Effector CD8-positive, alpha-beta T cell (primary cell): Measurements from ENCODE around the gene KRT79.
"Not testable (repeated sequence)": the region's sequence is repeated elsewhere in the genome, so short reads cannot be mapped to it uniquely, and the experiment has no call there.

Experiments
- DNase-seq: peaks from one replicate; lab custom pipeline; 2025; lab: John Stamatoyannopoulos, UW

The KRT79 gene

DNA sequence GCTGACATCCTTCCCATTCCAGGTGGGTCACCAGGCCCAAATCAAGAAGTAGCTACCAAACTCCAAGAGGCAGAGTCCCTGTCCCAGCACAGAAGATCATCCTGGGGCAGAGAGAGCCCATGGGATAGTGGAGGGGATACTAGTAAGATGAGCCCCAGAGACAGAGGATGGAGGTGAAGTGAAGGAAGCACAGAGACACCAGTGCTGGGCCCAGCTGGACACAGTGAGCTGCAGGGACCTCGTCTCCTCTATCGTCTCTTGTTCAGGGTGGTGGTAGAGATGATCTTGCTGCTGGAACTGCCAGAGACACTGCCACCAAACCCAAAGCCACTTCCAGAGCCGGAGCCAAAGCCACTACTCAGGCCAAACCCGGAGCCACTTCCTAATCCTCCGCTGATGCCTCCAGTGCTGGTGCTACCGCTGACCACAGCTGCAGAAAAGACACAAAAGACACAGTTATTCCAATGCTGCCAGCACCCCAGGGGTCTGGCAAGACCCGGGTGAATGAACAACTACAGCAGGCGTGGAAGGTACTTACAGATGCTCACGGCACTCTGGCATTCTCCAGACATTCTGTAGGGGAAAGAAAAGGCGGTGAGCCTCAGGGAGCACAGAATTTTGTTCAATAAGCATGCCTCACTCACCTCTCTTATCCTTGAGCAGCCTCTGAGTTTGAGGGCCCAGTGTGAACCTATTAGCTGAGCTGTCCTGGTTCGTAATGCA is 27.1 kb downstream of the KRT79 start:
- DNase-seq: no peak

DNA sequence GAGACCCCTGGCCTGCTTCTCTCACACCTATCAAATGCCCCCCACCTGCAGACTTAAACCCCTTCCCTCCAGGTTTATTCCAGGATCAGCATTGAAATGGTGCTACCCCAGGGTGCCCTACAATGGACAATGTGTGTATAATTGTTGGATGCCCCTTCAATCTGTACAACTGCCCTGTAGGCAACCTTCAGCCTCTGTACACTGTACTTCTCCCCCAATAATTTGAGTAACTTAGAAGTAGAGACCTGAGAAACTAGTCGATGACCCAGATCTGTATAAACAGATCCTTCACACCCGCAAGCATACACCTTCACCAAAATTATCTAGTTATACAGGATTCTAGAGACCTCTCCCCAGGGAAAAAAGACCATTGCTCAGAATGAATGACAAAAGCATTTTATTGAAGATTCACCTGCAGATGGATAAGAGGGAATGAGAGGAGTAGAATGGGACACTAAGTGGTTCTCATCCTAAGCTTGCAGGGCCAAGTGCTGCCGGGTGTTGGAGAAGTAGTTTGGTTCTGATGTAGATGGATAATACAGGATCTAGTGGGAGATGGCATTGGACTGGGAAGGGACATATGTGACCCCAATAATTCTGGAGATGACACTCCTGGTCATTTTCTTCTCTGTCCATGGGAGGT is 27.8 kb downstream of the KRT79 start:
- DNase-seq: no peak

DNA sequence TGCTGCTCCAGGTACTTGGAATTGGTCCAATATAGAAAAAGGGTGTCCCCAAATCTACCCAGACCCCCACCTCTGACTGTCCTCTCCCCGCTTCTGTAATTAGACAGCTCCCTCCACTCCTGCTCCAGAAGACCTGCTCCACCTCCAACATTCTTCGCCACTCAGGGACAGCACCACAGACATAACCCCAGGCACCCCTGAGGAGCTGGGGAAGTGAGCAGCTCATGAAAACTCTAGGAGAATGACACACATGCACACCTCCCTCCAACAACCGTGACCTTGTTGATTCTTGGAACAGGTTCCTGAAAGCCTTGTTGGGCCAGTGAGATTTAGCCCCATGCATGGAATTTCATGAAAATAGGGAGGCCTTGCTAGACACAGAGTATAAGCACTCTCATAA is 28.4 kb downstream of the KRT79 start:
- no peak for DNase-seq

DNA sequence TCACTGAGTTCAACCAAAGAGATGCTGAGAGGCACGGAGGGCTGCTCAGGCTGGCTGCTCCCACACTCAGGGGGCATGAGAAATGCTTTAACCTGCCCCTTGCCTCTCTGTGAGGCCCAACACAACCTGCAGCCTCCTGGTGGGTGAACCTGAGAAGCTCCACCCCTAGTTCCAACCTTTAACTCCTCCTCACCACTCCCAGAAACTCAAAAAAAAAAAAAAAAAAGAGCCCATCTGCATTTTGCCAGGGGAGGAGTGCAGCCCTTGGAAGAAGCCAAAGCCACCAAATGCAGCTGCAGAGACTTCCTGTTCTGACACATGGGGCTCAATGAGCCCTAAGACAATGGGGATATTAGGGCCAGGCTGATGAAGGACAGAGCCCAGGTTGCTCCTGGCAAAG is 29.1 kb downstream of the KRT79 start:
- DNase-seq: no peak

DNA sequence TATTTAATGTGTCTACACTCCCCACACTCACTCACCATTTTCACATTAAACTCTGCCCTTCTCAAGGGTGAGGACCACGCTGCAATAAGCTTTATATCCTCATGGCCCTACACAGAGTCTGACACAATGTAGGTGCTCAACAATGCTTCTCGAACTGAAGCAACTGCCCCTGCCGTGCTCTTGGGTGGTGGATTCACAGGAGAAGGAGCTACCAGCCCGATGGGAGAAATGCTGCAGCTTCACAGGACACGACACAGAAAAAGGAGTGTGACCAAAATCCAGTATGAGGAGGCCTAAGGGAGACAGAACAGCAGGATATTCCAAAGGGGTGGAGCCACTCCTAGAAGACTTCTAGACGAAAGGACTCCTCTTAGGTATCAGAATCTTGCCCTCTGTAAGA is 31.7 kb downstream of the KRT79 start:
- no peak for DNase-seq

DNA sequence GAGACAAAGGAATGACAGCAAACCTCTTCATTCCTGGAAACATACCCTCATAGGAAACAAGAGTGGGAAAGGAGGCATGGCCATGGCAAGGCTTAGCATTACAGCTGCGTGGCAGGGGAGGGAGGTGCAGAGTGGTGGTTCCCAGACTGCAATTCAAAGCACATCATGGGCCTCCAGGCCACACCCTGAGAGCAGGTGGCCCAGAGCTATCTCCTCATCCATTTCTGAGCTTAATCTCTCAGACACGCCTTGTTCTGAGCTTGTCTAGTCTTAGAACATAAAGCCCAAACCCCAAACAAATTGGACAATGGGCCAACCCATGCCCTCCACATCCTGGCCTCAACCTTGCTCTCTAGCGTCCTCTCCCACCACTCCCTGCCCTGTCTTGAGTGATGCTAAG is 32.3 kb downstream of the KRT79 start:
- no peak for DNase-seq

DNA sequence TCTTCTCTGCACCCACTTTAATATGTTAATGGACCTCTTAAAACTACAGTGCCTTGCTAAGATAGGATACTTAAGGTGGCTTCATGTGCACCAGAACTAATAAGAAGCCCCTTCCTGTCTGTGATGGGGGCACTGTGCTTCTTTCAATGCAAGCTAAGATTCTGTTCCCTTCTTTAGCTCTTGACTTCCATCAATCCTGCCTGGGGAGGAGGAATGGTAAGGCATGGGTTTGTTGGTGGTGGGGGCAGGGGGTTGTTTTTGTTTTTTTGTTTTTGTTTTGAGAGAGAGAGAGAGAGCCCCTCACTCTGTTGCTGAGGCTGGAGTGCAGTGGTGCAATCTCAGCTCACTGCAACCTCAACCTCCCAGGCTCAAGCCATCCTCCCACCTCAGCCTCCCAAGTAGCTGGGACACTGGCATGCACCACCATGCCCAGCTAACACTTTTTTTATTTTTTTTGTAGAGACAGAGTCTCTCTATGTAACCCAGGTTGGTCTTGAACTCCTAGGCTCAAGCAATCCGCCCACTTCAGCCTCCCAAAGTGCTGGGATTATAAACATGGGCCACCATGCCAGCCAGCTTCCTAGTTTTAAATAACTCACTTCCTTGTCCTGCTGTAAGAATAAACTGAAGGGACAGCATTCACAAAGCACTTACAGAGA is 33.7 kb downstream of the KRT79 start:
- DNase-seq: no peak

DNA sequence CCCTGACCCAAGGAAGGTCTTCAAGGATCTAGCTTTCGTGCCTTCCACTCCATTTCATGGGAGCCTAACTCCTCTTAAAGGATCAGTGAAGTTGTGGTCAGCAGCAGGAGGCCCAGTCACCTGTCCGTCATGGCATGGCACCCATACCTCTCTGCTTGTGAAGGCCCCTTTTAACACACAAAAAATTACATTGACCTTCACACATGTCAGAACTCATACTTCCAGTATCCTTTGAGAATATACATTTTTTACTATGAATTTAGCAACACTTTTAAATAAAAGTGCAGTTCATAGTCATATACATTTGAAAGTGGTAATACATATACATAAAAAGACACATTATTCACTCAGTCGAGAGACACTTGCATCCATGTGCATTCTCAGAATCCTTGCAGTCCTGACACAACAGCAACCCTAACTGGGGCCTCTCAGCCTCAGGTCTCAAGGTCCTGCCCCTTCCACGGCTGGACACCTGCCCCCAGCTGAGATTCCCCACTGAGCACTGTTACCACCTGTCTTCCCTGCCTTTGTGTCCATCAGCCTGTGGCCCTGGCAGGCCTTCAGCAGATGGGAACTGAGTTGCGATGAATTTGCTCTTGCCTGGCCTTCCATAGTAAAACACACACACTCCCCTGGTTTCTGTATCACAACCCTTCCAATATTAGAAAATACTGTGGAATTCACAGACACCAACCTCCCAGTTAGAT is 34.5 kb downstream of the KRT79 start:
- no peak for DNase-seq

DNA sequence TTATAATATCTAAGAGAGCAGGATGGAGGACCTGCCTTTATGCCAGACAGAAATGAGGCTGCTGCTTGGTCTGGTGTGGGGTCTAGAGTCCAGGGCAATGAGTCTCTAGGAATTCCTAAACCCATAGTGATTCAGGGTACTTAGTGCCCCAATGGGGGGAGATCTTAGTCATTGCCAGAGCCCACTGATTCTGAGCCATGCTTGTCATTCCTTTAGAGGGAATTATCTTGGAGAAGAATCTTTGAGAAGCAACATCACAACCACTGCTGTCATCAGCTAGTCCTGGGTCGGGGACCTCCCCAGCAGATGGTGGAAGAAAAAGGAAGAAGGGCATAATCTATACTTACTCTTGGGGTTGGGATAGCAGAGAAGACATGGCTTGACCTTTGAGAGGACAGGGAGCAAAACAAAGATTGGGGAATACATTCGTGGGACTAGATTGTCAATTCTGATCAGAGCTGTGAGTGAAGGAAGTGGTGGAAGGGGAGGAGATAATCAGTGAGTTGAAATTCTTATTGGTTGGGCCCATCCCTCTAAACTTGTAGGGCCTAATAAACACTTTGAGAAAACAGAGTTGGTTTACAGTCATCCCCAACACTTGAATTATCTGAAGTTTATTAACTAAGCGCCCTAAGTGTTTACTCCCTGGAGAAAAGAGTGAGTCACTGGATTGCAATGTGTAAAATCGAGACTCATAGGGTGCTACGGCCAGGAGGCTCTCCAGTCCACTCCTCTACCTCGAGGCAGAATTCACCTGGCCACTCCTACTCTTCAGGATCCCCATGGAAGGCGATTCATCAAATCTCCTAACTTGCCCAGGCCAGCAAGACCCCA is 35.2 kb downstream of the KRT79 start:
- no peak for DNase-seq

DNA sequence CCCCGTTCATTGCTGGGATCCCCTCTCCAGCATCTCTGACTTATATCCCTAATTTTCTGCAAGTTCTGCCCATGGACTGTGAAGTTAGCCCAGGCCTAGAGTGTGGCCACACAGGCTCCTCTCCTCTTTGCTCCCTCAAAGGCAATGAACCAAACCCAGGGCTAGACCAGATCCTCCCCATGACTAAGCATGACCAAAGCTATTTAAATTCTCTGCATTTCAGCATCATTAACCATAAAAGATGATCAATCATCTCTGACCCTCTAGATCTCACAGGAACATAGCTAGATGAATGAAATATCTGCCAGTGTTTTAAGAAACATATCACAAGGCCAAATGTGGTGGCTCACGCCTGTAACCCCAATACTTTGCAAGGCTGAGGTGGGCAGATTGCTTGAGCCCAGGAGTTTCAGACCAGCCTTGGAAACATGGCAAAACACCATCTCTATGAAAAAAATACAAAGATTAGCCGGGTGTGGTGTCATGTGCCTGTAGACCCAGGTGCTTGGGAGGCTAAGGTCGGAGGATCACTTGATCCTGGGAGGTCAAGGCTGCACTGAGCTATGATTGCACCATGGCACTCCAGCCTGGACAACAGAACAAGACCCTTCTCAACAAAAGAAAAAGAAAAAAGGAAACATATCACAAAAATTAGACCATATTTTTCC is 36.0 kb downstream of the KRT79 start:
- no peak for DNase-seq

DNA sequence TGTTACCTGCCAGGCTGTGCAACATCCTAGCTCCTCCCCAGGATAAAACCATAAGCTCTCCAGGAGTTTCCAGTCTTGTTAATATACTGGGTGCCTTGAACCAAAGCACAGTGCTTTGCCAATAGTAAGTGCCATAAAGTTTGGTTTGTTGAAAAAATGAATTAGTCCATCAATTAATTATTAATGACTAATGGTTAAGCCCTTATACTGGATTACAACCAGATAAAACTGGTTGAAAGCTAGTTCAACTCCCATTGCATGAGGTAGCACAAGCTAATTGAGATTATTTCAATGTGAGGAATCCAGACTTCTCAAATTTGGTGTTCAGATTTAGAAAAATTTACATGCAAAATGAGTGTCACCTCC is 36.6 kb downstream of the KRT79 start:
- DNase-seq: no peak

DNA sequence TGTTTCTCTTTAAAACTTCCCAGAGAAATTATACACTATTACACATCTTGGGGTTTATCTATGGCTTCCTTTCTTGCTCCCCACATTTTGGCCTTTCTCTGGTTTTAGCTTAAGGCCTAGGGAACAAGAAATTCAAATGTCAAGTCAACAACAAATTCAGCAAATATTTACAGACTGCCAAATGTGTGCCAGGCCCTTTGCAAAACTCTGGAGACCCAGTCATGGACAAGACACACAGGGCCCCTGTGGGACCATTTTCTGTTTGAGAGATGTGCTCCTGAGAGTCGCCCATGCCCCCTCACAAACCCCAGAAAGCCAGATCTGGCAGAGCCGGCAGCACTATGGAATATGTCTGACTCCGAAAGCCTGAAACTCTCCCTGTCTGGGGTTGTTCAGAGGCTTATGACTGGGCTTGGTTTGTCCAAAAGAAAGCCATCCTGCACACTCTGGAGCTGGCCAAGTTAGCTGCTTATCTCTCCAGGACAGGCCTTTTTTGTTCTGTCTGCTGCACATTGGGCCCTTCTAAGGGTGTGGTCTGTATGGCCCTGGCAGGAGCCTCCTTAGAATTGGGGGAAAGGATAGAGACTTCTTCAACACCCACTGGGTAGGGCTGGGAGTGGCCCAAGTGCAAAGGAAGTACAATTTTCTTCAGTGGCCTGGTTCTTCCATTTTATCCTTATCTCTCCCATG is 37.1 kb downstream of the KRT79 start:
- DNase-seq: no peak

DNA sequence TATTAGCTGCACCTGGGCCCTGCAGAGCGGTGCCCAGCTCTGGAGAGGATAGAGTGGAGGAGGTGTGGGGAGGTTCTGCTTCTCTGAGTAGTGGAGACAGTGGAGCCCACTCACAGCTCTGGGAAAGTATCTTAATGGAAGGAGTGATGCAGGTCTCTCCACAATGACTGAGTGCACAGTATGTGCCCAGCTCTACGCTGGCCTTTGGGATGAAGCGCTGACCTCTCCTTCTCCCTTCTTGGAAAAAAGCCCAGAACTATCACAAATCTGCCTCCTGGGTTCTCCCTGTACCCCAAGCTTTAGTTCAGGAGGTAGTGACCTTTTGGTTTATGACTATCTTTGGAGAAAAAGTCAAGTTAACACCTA is 37.7 kb downstream of the KRT79 start:
- DNase-seq: no peak

DNA sequence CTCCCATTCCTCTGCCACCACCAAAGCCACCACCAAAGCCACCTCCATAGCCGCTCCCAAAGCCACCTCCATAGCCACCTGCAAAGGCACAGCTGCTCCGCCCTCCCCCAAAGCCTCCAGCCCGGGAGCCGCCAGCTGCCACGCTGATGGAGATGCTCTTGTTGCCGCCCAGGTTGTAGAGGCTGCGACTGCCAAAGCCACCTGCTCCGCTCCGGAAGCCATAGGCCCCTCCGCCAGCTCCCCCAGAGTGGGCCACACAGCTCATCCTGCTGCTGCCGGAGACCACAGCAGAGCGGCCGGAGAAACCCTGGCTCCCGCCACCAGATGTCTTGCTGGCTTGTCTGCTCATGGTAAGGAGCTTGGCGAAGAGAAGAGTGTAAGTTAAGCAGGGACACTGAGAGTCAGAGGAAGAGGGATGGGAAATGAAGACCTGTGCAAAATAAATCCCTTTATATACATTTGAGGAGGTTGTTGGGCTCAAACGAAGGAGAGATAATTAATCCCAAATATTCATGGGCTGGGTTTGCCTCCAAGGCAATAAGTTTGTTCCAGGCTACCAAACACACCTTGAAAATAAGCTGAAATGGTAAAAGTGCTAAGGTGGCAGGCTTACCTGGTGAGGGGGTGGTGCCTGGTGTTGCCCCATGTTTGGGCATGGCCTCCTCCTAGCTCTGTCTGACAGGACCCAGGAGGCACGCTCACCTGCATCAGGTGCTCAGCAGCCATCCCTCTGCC is 38.2 kb downstream of the KRT79 start, which contains the start of gene KRT3:
Gene KRT3 (minus strand): TSS at position 424 of the 735 bp plus-strand sequence. CDS start 75 bp downstream, at position 349.
- no peak for DNase-seq

DNA sequence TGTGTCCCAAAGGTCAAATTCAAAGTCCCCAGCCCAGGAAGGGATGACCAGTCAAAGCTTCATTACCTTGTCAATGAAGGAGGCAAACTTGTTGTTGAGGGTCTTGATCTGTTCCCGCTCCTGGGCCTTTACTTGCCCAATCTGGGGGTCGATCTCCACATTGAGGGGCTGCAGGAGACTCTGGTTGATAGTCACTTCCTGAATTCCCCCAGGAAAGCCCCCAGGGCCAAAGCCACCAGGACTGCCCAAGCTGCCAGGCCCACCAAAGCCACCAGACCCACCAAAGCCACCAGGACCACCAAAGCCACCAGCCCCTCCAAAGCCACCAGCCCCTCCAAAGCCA is 38.8 kb downstream of the KRT79 start:
- DNase-seq: not testable (repeated sequence)

DNA sequence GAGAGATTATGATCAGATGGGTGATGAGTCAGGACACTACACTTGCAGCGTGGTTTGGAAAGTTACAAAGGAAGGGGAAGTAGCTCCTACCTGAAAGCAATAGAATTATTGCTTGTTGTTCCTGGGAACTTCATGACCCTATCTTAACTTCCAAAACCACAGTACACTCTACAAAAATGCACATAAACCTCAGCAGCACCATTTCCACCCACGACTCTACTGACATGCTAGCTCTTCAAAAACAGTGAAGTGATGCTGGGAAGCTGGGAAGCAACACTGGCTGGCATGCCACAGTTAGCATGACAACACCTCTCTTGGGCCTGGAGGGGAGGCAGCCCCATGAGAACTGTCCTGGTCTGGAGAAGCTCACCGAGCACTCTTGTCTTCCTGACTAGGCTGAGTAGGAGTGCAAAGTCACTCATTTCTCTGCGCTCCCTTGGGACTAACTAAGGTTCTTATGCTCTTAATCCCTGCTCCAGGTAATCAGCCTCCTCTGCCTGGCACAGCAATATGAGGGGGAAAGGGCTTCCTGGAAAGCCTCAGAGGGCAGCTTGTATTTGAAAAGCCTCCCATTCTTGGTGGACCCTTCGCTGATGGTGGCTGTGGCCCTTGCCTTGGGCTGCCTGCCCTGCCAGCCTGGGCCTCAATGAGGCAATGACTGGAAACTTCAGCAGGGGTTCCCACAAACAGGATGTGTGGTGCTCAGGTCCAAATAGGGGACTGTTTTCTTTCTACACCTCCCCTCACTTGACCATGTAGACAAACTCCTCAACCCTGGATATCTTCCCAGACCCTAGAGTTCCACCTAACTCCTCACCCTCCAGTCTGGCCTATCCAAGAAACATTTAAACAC is 39.4 kb downstream of the KRT79 start:
- no peak for DNase-seq

DNA sequence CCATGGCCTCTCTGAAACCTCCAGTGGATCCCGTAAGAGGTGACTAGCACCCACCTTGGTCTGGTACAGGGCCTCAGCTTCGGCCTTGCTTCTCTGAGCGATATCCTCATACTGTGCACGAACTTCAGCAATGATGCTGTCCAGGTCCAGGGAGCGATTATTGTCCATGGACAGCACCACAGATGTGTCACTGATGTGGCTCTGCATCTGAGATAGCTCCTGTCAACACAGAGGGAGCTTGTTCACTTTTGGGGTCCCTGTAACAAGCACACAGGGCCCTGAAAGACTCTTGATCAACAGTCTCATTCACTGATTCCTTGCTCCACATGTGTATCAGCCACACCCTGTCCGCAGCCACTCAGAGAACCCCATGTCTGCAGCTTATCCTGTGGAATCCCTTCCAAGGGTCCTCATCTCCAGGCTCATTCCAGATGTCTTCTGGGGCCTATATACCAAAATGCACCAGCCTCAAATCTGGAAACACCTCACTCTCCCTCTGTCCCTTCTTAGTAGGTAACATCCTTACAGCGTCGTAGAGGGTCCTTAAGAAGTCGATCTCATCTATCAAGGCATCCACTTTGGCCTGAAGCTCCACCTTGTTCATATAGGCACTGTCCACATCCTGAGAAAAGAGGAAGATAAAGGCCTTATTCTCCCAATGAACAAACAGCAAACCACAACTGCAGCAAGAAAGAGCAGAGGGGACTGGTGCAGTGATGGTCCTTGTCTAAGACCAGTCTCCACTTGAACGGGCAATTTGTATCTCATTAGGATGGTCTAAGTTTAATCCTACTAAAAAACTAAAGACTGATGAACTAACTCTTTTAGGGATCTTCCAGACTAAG is 41.7 kb downstream of the KRT79 start:
- no peak for DNase-seq
